Activated B cell treated with CpG ODN at 0.5 μM for 24 hours (primary cell): ENCODE measurements around the gene CTSS. TPM values are rescaled to one million over a fixed set of nuclear protein-coding genes. Genes with fewer than 3 reads are reported as not detected.

Experiments used
- ATAC-seq: fragments of 200-7000 bp; cut with Tn5 transposase; one replicate; pipeline ENCODE4 v1.10.0; 2021; ENCODE audit warnings: low read depth, mild to moderate bottlenecking, moderate library complexity
- CTCF ChIA-PET: fragments of 350-600 bp; sonication (Branson Sonifier 250); formaldehyde crosslinking; loops from one replicate; lab custom pipeline; 2021; ENCODE audit warnings: antibody characterized with exemption; lab: Charles Lee
- POLR2A ChIA-PET: fragments of 350-600 bp; sonication (Branson Sonifier 250); formaldehyde crosslinking; loops from one replicate; lab custom pipeline; 2021; ENCODE audit warnings: antibody characterized with exemption; lab: Charles Lee
- DNase-seq: peaks from one replicate; pipeline ENCODE4 v3.0.0; 2022
- H3K27ac Mint-ChIP-seq: one replicate; pipeline ENCODE4 v1.8.0; 2020; ENCODE audit warnings: mixed read lengths
- H3K27me3 Mint-ChIP-seq: one replicate; pipeline ENCODE4 v1.8.0; 2021; ENCODE audit warnings: mixed read lengths
- H3K36me3 Mint-ChIP-seq: one replicate; pipeline ENCODE4 v1.8.0; 2021; ENCODE audit warnings: low read depth, mixed read lengths
- H3K4me1 Mint-ChIP-seq: one replicate; pipeline ENCODE4 v1.8.0; 2021; ENCODE audit warnings: mixed read lengths
- H3K4me3 Mint-ChIP-seq: one replicate; pipeline ENCODE4 v1.8.0; 2020; ENCODE audit warnings: mild to moderate bottlenecking, mixed read lengths
- H3K9me3 Mint-ChIP-seq: one replicate; pipeline ENCODE4 v1.8.0; 2020; ENCODE audit warnings: mixed read lengths
- intact Hi-C: fragments of 100-400 bp; cut with micrococcal nuclease; formaldehyde crosslinking; loops from one replicate; pipeline ENCODE4 v1.15.1; 2024
- total RNA-seq: library from RNA; stranded (reverse); gene quantifications from 2 replicates; pipeline ENCODE4 v1.2.3, GENCODE V29; 2022
- TF ChIP-seq, protein P1 (sequence below): fragments of 200-600 bp; IDR thresholded peaks from one replicate; pipeline ENCODE4 v1.8.0; 2022; ENCODE audit warnings: antibody characterized with exemption, mild to moderate bottlenecking

The CTSS gene
- total RNA-seq, 1 donor from 2014 or later: 162 TPM

DNA sequence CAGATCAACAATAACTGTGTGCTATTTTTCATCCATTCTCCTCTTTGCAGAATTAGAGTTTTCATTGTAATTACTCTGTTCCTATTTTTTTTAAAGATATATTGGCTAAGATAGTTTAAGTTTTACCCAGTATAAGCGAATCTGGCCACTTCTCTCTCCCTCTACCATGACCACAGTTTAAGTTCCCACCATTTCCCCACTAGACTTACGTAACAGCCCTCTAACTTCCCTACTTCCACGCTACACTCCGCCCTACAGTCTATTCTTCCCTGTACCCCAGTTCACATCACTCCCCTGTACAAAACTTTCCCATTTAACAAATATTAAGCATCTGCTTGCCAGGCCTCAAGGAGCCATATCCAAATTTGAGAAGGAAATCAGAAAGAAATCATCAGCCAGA lies 26.0 kb upstream of the CTSS start:
- DNase-seq: no peak
- TF ChIP-seq, protein P1, sequence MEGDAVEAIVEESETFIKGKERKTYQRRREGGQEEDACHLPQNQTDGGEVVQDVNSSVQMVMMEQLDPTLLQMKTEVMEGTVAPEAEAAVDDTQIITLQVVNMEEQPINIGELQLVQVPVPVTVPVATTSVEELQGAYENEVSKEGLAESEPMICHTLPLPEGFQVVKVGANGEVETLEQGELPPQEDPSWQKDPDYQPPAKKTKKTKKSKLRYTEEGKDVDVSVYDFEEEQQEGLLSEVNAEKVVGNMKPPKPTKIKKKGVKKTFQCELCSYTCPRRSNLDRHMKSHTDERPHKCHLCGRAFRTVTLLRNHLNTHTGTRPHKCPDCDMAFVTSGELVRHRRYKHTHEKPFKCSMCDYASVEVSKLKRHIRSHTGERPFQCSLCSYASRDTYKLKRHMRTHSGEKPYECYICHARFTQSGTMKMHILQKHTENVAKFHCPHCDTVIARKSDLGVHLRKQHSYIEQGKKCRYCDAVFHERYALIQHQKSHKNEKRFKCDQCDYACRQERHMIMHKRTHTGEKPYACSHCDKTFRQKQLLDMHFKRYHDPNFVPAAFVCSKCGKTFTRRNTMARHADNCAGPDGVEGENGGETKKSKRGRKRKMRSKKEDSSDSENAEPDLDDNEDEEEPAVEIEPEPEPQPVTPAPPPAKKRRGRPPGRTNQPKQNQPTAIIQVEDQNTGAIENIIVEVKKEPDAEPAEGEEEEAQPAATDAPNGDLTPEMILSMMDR: no peak
- ChIA-PET POLR2A (interaction anchor here (0.6 kb wide), 1 partner anchor 26 kb away, joined by 3 read pairs; the partner anchor contains the start of gene CTSS), CTCF (no interaction called here)
- Mint-ChIP-seq H3K27ac (no peak overlapping the region), H3K4me1 (peaks cover 14% of the 10 kb centered on the region), H3K4me3 (no peak overlapping the region), H3K27me3 (no peaks in the 10 kb centered on the region), H3K9me3 (no peaks in the 10 kb centered on the region), H3K36me3 (peaks cover 7% of the 10 kb centered on the region)
- no peak for ATAC-seq
- intact Hi-C loops: no loop called here

DNA sequence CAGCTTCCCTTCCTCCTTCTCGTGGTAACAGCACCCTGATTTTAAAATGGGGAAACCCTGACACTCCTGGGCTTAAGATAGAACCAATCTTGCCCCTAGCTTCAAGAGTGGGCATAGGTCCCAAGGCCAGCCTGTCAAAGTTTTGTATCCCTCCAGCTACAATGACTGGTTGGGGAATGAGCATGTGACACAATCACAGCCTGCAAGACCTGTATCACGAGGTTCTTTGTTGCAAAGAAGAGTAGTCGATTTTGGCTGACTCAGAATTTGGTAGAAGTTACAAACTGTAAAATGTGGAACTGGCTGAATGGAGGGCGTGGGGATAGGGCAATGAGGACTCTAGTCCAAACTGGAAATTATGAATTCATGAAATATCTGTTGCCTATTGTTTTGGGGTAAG lies 23.8 kb upstream of the CTSS start:
- H3K27ac Mint-ChIP-seq: no peak overlapping the region
- H3K4me1 Mint-ChIP-seq: peaks cover 14% of the 10 kb centered on the region
- no peaks in the 10 kb centered on the region for H3K9me3 Mint-ChIP-seq
- no peaks in the 10 kb centered on the region for H3K27me3 Mint-ChIP-seq
- ATAC-seq (no peak), DNase-seq (no peak)
- no peak overlapping the region for H3K4me3 Mint-ChIP-seq
- ChIA-PET CTCF (no interaction called here), POLR2A (no interaction called here)
- intact Hi-C loops: no loop called here
- TF ChIP-seq, protein P1: no peak
- no peaks in the 10 kb centered on the region for H3K36me3 Mint-ChIP-seq

DNA sequence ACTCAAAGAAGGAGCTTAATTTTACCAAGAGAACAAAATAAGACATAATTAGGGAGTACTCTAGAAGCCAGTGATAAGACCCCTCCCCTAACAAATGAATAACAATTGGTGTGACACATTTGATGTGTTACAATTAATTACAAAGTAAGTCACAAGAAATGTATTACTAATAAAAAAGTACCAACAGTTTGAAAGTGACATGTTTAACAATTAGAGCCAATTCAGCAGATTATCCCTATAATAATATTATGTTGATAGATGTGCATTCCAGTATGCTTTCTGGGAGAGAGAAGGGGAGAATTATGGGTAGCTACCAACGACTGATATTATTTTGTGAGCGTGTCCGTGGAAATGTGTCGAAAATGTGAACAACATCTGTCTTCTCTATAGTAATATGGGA lies 23.4 kb upstream of the CTSS start:
- no peaks in the 10 kb centered on the region for H3K9me3 Mint-ChIP-seq
- no peak for DNase-seq
- peaks cover 14% of the 10 kb centered on the region for H3K4me1 Mint-ChIP-seq
- ATAC-seq: no peak
- CTCF ChIA-PET: interaction anchor here (1.2 kb wide), 1 partner anchor 228 kb away, joined by 3 read pairs; no protein-coding TSS in a partner anchor
- H3K4me3 Mint-ChIP-seq: no peak overlapping the region
- intact Hi-C loops: no loop called here
- no peak overlapping the region for H3K27ac Mint-ChIP-seq
- TF ChIP-seq, protein P1: no peak
- H3K36me3 Mint-ChIP-seq: no peaks in the 10 kb centered on the region
- POLR2A ChIA-PET: no interaction called here
- no peaks in the 10 kb centered on the region for H3K27me3 Mint-ChIP-seq

DNA sequence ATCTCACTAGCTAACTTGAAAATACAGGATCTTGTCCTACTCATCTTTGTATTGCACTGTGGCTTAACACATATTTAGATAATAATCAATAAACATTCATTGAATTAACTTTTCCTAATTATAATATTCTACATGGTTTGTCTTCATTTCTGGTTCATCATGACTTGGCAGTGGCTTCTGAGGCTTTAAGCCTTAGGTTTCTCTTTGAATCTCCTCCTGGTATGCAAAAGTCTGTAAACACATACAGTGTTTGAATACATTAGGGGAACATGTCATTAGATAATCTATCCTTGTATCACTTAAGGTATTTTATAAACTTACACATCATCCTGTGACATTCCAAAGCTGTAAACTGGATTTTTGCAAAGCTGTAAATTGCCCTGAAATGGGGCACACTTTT lies 21.9 kb upstream of the CTSS start:
- Mint-ChIP-seq H3K4me1 (peaks cover 14% of the 10 kb centered on the region), H3K27me3 (no peaks in the 10 kb centered on the region), H3K36me3 (no peaks in the 10 kb centered on the region), H3K27ac (no peak overlapping the region), H3K4me3 (no peak overlapping the region), H3K9me3 (no peaks in the 10 kb centered on the region)
- intact Hi-C loops: no loop called here
- CTCF ChIA-PET: interaction anchor here (0.7 to 1.2 kb wide), 2 partner anchors 20 to 226 kb away, joined by 3 read pairs; partner anchors contain the start of gene CTSK
- DNase-seq (no peak), ATAC-seq (no peak)
- POLR2A ChIA-PET: interaction anchor here (1.0 to 1.3 kb wide), 2 partner anchors 14 to 21 kb away, joined by 3 to 8 read pairs; partner anchors contain the start of gene CTSS
- TF ChIP-seq, protein P1: no peak

DNA sequence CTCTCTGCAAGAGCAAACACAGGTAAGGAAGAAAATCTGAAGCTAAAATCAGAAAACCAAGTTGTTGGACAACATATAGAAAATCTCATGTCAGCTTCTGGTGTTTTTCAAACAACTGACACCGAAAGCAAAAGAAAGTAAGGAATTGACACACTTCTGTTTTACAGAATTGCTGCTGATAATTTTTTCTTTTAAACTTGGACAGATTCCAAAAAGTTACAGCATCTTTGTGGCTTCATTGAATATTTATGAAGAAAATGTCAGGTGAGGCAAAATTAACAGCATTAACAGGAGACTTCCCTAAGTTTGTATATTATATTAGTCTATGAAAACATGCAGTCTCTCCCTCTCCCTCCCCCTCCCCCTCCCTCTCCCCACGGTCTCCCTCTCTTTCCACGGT lies 14.9 kb upstream of the CTSS start:
- no peaks in the 10 kb centered on the region for H3K36me3 Mint-ChIP-seq
- H3K9me3 Mint-ChIP-seq: no peaks in the 10 kb centered on the region
- ATAC-seq (no peak), DNase-seq (no peak)
- ChIA-PET POLR2A (no interaction called here), CTCF (no interaction called here)
- H3K4me3 Mint-ChIP-seq: no peak overlapping the region
- TF ChIP-seq, protein P1: no peak
- H3K27me3 Mint-ChIP-seq: no peaks in the 10 kb centered on the region
- intact Hi-C loops: no loop called here
- no peaks in the 10 kb centered on the region for H3K4me1 Mint-ChIP-seq
- H3K27ac Mint-ChIP-seq: no peak overlapping the region
